K562 (cell line): Measurements from ENCODE around the gene FILIP1L. TPM values are rescaled to one million over a fixed set of nuclear protein-coding genes. Genes with fewer than 3 reads are reported as not detected.
A peak's percentile ranks its signal among the peaks of the same experiment; 100 is the strongest.

ENCODE experiments used
- ATAC-seq: fragments of 200-7000 bp; cut with Tn5 transposase; 3 replicates; pipeline ENCODE4 v1.9.1; 2020; ENCODE audit warnings: moderate library complexity
- BruUV-seq: library from RNA; stranded (reverse); fragments of 400-500 nt; replicated peaks from 2 replicates; lab custom pipeline; 2021; lab: Mats Ljungman, UMichigan
- CTCF ChIA-PET: fragments of 300-600 bp; formaldehyde crosslinking; extraction: SDS; loops from one replicate; lab custom pipeline; 2021; ENCODE audit warnings: low intra/inter-chr PET ratio; lab: Yijun Ruan, JAX
- POLR2A ChIA-PET: fragments of 300-600, 350-650 bp; sonication (Branson Sonifier 250); formaldehyde crosslinking; extraction: SDS; loops from one replicate; lab custom pipeline; 2021; ENCODE audit warnings: antibody characterized with exemption, inconsistent platforms; lab: Yijun Ruan, JAX
- DNase-seq, 4 experiments: peaks; one replicate each; pipeline versions ENCODE4 v3.0.0 to v3.0.0-alpha.2; 2011 to 2018; ENCODE audit warnings: low spot score in 3 of 4, mixed read lengths in 3 of 4; ENCODE audit errors: extremely low read depth in 1 of 4
- FAIRE-seq: peaks from 2 replicates; lab custom pipeline; 2011; peaks lifted over from hg19 to GRCh38; lab: Jason Lieb, UNC
- H2AFZ ChIP-seq: 2 replicates; pipeline ENCODE4 v1.6.0; 2011; ENCODE audit warnings: low read depth, low read length, control low read depth, inconsistent platforms
- H3K27ac ChIP-seq: fragments of 200-600 bp; 3 replicates; pipeline ENCODE4 v1.8.0; 2011; ENCODE audit warnings: low read depth, mild to moderate bottlenecking, control low read depth, inconsistent platforms, low read length, moderate library complexity, mixed read lengths; ENCODE audit errors: extremely low read depth
- H3K27me3 ChIP-seq, 2 experiments: fragments of 300-600 bp in 1 of 2; 2 replicates in 1 of 2; 3 replicates in 1 of 2; pipeline versions ENCODE4 v1.6.0 to v1.8.0; 2011; ENCODE audit warnings: inconsistent platforms in 2 of 2, low read length in 2 of 2, mild to moderate bottlenecking in 1 of 2, mixed read lengths in 1 of 2, moderate library complexity in 1 of 2; ENCODE audit not compliant: control insufficient read depth in 2 of 2, insufficient read depth in 2 of 2
- H3K36me3 ChIP-seq: fragments of 300-600 bp; 3 replicates; pipeline ENCODE4 v1.8.0; 2011; ENCODE audit warnings: mild to moderate bottlenecking, low read length, inconsistent platforms; ENCODE audit not compliant: control insufficient read depth, insufficient read depth
- H3K4me1 ChIP-seq, 2 experiments: fragments of 200-600 bp in 1 of 2; replicated peaks in 1 of 2; 2 replicates in 1 of 2; 3 replicates in 1 of 2; pipeline versions ENCODE4 v1.5.1 to v1.8.0; 2011; ENCODE audit warnings: inconsistent platforms in 2 of 2, low read length in 2 of 2, mild to moderate bottlenecking in 1 of 2, mixed read lengths in 1 of 2, moderate library complexity in 1 of 2; ENCODE audit not compliant: control insufficient read depth in 2 of 2, insufficient read depth in 2 of 2
- H3K4me2 ChIP-seq: 2 replicates; pipeline ENCODE4 v1.6.1; 2011; ENCODE audit warnings: low read length, control low read depth, inconsistent platforms, mixed read lengths; ENCODE audit not compliant: insufficient read depth
- H3K4me3 ChIP-seq: fragments of 200-600 bp; sonication (generic), shearing (Covaris generic); 2 replicates; pipeline ENCODE4 v1.5.1; 2016; ENCODE audit warnings: control low read depth, inconsistent platforms
- H3K79me2 ChIP-seq: fragments of 200-600 bp; 3 replicates; pipeline ENCODE4 v1.8.0; 2011; ENCODE audit warnings: low read length, inconsistent platforms; ENCODE audit not compliant: control insufficient read depth, insufficient read depth
- H3K9ac ChIP-seq, 2 experiments: 2 replicates each; pipeline versions ENCODE4 v1.6.0 to v1.6.1; 2011; ENCODE audit warnings: low read depth in 2 of 2, low read length in 2 of 2, control low read depth in 1 of 2, inconsistent platforms in 1 of 2, mild to moderate bottlenecking in 1 of 2, mixed read lengths in 1 of 2; ENCODE audit not compliant: insufficient read depth in 1 of 2
- H3K9me1 ChIP-seq: one replicate; pipeline ENCODE4 v1.6.0; 2011; ENCODE audit warnings: inconsistent platforms, mild to moderate bottlenecking, low read length, moderate library complexity; ENCODE audit not compliant: control insufficient read depth, insufficient read depth
- H3K9me3 ChIP-seq: replicated peaks from 2 replicates; pipeline ENCODE4 v1.5.1; 2011; ENCODE audit warnings: low read depth, low read length, inconsistent platforms; ENCODE audit not compliant: control insufficient read depth, insufficient read depth
- H4K20me1 ChIP-seq: replicated peaks from 2 replicates; pipeline ENCODE4 v1.6.1; 2011; ENCODE audit warnings: low read length, inconsistent platforms, mixed read lengths; ENCODE audit not compliant: control insufficient read depth, insufficient read depth
- DMBX1 ChIP-seq: fragments of 250-450 bp; sonication (Bioruptor Pico); IDR thresholded peaks from 2 replicates; pipeline ENCODE4 v1.8.0; 2022; ENCODE audit warnings: inconsistent platforms, mild to moderate bottlenecking, moderate library complexity, borderline replicate concordance
- FOSL1 ChIP-seq: fragments of 200-800 bp; sonication (Bioruptor generic); conservative IDR thresholded peaks from 2 replicates; pipeline ENCODE4 v1.6.1; 2016; ENCODE audit warnings: missing genetic modification characterization, missing compliant biosample characterization
- MAFG ChIP-seq: fragments of 450-650 bp; conservative IDR thresholded peaks from 2 replicates; pipeline ENCODE4 v1.6.1; 2016; ENCODE audit warnings: missing genetic modification characterization, missing compliant biosample characterization
- MEIS2 ChIP-seq: fragments of 450-650 bp; IDR thresholded peaks from 2 replicates; pipeline ENCODE4 v1.6.1; 2014; ENCODE audit warnings: mild to moderate bottlenecking; ENCODE audit not compliant: partially characterized antibody
- PBX2 ChIP-seq, 2 experiments: IDR thresholded peaks in 1 of 2; conservative IDR thresholded peaks in 1 of 2; 2 replicates each; pipeline ENCODE4 v1.6.1; 2016; ENCODE audit warnings: low read depth in 2 of 2, mild to moderate bottlenecking in 1 of 2, missing compliant biosample characterization in 1 of 2, missing genetic modification characterization in 1 of 2, moderate library complexity in 1 of 2
- SMARCB1 ChIP-seq: IDR thresholded peaks from 2 replicates; pipeline ENCODE4 v1.6.1; 2011; ENCODE audit warnings: improper control_type of control experiment, low read depth; ENCODE audit not compliant: insufficient read length
- TARDBP ChIP-seq: fragments of 450-650 bp; IDR thresholded peaks from 2 replicates; pipeline ENCODE4 v1.6.1; 2016
- ZNF146 ChIP-seq: IDR thresholded peaks from one replicate; pipeline ENCODE4 v1.6.1; 2018; ENCODE audit warnings: missing compliant biosample characterization; ENCODE audit not compliant: unreplicated experiment
- ZNF274 ChIP-seq: IDR thresholded peaks from 2 replicates; pipeline ENCODE4 v1.6.1; 2011; ENCODE audit warnings: low read depth, mild to moderate bottlenecking, low read length, moderate library complexity, borderline replicate concordance
- ZNF384 ChIP-seq: IDR thresholded peaks from 2 replicates; pipeline ENCODE4 v1.6.1; 2012; ENCODE audit warnings: low read depth, low read length, improper control_type of control experiment
- WGBS: fragments of 100-300 bp; shearing (Covaris generic); methylation state at CpG from one replicate; pipeline ENCODE4 v1.1.6; 2016; ENCODE audit warnings: low coverage, mixed read lengths; ENCODE audit not compliant: insufficient coverage; ENCODE audit errors: missing lambda C conversion rate; 5-methylcytosine and 5-hydroxymethylcytosine counted together
- in situ Hi-C: fragments of 300-500 bp; cut with MboI; formaldehyde crosslinking; loops from 4 replicates; pipeline ENCODE4 v1.15.0; 2018; ENCODE audit warnings: inconsistent platforms, mixed read lengths
- intact Hi-C: fragments of 100-400 bp; cut with micrococcal nuclease; formaldehyde crosslinking; loops from 2 replicates; pipeline ENCODE4 v1.14.2; 2022
- polyA plus RNA-seq, 8 experiments: library from polyadenylated mRNA; depleted of rRNA in 4 of 8; stranded (reverse) in 5 of 8; unstranded in 3 of 8; fragments of >200 nt; fragmentation: Nextera tagmentation in 2 of 8; fragmentation: Illumina TruSeq in 1 of 8; extraction: Ambion mirVana in 2 of 8; extraction: Trizol in 1 of 8; gene quantifications; 2 replicates each; pipeline versions ENCODE4 v1.2.1 to v1.2.3, GENCODE V29; 2011 to 2014; ENCODE audit warnings: inconsistent platforms in 1 of 8, missing spikeins in 1 of 8
- total RNA-seq, 7 experiments: library from RNA; depleted of rRNA in 6 of 7; stranded (reverse); fragments of >200 nt in 6 of 7; fragmentation: Illumina TruSeq in 2 of 7; extraction: Trizol in 2 of 7; gene quantifications; 2 replicates each; pipeline versions ENCODE4 v1.2.1 to v1.2.3, GENCODE V29; 2011 to 2021; ENCODE audit warnings: low replicate concordance in 1 of 7
- TF ChIP-seq, protein P1 (sequence below): fragments of 250-450 bp; sonication (Bioruptor Pico); IDR thresholded peaks from 2 replicates; pipeline ENCODE4 v1.5.1; 2021; ENCODE audit warnings: mild to moderate bottlenecking
- TF ChIP-seq, protein P2 (sequence below): fragments of 450-650 bp; IDR thresholded peaks from 2 replicates; pipeline ENCODE4 v1.6.1; 2016
- TF ChIP-seq, protein P3 (sequence below), 2 experiments: fragments of 450-650 bp in 1 of 2; sonication (generic) in 1 of 2; formaldehyde crosslinking in 1 of 2; IDR thresholded peaks in 1 of 2; conservative IDR thresholded peaks in 1 of 2; 2 replicates each; pipeline versions ENCODE4 v1.6.1 to v1.8.1; 2016 to 2023; ENCODE audit warnings: mild to moderate bottlenecking in 2 of 2, moderate library complexity in 2 of 2, inconsistent platforms in 1 of 2, missing genetic modification reagents in 1 of 2

The FILIP1L gene
- total and polyA plus RNA-seq, 9 of the 15 experiments (the other 6 are each of a cell fraction or from before 2014, with no cell fraction given): 0.50 to 2.1 (median 1.1) TPM

DNA sequence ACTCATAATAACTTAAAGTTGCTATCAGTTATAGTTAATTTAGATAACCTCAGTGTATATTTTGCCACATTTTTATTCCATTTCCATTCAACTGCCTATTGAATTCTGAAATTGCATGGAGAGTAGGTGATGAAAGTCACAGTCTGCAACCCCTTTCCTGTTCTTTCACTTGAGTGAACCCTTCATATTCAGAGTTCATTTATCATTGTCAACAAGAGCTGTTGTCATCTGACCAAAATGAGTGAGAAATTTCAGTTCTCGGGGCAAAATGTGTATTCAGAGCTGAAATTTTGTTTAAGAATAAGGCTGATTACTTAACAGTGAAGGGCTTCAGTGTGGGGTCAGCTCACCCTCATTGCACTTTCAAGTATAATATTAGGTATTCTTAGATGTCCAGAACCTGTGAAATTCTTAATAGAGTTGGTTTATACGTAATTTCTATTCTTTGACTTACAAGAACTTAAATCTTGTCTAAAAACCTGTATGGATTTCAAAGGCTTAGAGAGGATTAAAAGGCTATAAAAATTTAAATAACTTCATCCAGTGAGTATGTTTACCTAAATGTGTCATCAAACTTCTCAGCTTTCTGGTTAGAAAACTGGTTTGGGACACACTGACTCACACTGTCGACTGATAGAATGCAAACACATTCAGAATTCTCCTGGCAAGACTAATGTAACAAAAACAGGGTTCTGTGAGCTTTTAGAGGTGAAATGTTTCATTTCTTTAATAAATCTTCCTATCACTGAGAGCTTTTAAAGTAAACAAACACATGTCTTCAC, 204.4 kb downstream of the FILIP1L start:
- Histone ChIP-seq H3K9me3 (no peaks in the 10 kb centered on the region), H3K4me2 (no peak overlapping the region), H3K4me3 (no peak overlapping the region), H3K36me3 (no peaks in the 10 kb centered on the region), H3K27ac (no peak overlapping the region), H2AFZ (no peak overlapping the region), H3K79me2 (no peaks in the 10 kb centered on the region; the same call in 1 of the 3 replicates), H3K4me1 (peaks cover 0 to 9% of the 10 kb centered on the region in 2 experiments; a peak in 2 of 5 replicates), H3K9me1 (no peaks in the 10 kb centered on the region), H4K20me1 (no peaks in the 10 kb centered on the region), H3K9ac (no peak overlapping the region), H3K27me3 (no peaks in the 10 kb centered on the region)
- intact Hi-C loops: no loop called here
- POLR2A ChIA-PET: interaction anchor here (0.6 to 1.1 kb wide), 4 partner anchors 9 to 1939 kb away, joined by 3 to 6 read pairs (median 3); partner anchors contain the start of gene NFKBIZ
- ATAC-seq (no peak), FAIRE-seq (no peak), DNase-seq (no peak)
- 50% methylated on average over 3 of the region's 3 CpGs for WGBS
- CTCF ChIA-PET: no interaction called here
- no TSS peak for BruUV-seq
- in situ Hi-C loops: no loop called here
- TF ChIP-seq ZNF384 (no peak), ZNF274 (no peak), MEIS2 (peak; percentile 85), PBX2 (CRISPR knock-in tag; IDR thresholded peaks at IDR 0.05; ENCODE audit: low read depth) (no peak), PBX2 (tag; conservative IDR thresholded peaks at IDR 0.05; ENCODE audit: low read depth) (peak; percentile 85), FOSL1 (tag) (peak; percentile 43; the same call in 1 of the 2 replicates), TARDBP (no peak), ZNF146 (CRISPR knock-in tag) (no peak), SMARCB1 (no peak), DMBX1 (CRISPR knock-in tag) (no peak), MAFG (tag) (no peak)
- TF ChIP-seq, protein P1, sequence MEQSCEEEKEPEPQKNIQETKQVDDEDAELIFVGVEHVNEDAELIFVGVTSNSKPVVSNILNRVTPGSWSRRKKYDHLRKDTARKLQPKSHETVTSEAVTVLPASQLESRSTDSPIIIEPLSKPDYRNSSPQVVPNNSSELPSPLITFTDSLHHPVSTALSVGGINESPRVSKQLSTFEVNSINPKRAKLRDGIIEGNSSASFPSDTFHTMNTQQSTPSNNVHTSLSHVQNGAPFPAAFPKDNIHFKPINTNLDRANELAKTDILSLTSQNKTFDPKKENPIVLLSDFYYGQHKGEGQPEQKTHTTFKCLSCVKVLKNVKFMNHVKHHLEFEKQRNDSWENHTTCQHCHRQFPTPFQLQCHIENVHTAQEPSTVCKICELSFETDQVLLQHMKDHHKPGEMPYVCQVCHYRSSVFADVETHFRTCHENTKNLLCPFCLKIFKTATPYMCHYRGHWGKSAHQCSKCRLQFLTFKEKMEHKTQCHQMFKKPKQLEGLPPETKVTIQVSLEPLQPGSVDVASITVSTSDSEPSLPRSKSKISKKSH (CRISPR knock-in tag): no peak
- TF ChIP-seq, protein P2, sequence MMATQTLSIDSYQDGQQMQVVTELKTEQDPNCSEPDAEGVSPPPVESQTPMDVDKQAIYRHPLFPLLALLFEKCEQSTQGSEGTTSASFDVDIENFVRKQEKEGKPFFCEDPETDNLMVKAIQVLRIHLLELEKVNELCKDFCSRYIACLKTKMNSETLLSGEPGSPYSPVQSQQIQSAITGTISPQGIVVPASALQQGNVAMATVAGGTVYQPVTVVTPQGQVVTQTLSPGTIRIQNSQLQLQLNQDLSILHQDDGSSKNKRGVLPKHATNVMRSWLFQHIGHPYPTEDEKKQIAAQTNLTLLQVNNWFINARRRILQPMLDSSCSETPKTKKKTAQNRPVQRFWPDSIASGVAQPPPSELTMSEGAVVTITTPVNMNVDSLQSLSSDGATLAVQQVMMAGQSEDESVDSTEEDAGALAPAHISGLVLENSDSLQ: peak; percentile 57; the same call in 1 of the 2 replicates
- TF ChIP-seq, protein P3, sequence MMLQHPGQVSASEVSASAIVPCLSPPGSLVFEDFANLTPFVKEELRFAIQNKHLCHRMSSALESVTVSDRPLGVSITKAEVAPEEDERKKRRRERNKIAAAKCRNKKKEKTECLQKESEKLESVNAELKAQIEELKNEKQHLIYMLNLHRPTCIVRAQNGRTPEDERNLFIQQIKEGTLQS (IDR thresholded peaks at IDR 0.05): peak; percentile 26; the same call in 1 of the 2 replicates
- TF ChIP-seq, protein P3 (CRISPR knock-in tag; conservative IDR thresholded peaks at IDR 0.05): no peak
